Subcutaneous adipose tissue (tissue), 4 donors: Measurements from ENCODE around the gene FGF6. TPM values are rescaled to one million over a fixed set of nuclear protein-coding genes. Genes with fewer than 3 reads are reported as not detected.

ENCODE experiments used
- CTCF ChIP-seq: fragments of 450-650 bp; IDR thresholded peaks from one replicate; pipeline ENCODE4 v1.5.1; 2016; ENCODE audit warnings: low read depth, mild to moderate bottlenecking, control low read depth, antibody characterized with exemption, moderate library complexity
- total RNA-seq, 4 donors: library from RNA; depleted of rRNA; stranded (reverse); fragments of >200 nt; gene quantifications; one replicate each; pipeline ENCODE4 v1.1.0, GENCODE V29; 2016

FGF6 gene
- total RNA-seq, 4 donors from 2014 or later, result not detected

- no peak for TF ChIP-seq CTCF
These were observed 37.3 kb upstream of the FGF6 start for GRCh38 chr12:4482936-4483335.

GRCh38 chr12:4478933-4479332, 33.3 kb upstream of the FGF6 start:
- no peak for TF ChIP-seq CTCF

GRCh38 chr12:4477129-4477528, 31.5 kb upstream of the FGF6 start:
- TF ChIP-seq CTCF, result no peak

GRCh38 chr12:4472046-4472445, 26.4 kb upstream of the FGF6 start:
- TF ChIP-seq CTCF, result no peak

- no peak for TF ChIP-seq CTCF
These were observed 25.6 kb upstream of the FGF6 start for GRCh38 chr12:4471256-4471655.

- TF ChIP-seq CTCF, result no peak
These were observed 23.4 kb upstream of the FGF6 start for GRCh38 chr12:4468994-4469393.

GRCh38 chr12:4460761-4461160, 15.1 kb upstream of the FGF6 start:
- no peak for TF ChIP-seq CTCF

- TF ChIP-seq CTCF, result no peak
These were observed 8.8 kb upstream of the FGF6 start for GRCh38 chr12:4454315-4454860.
